Posterior vena cava (tissue), 2 donors: ENCODE measurements around the gene MAP6. TPM values are rescaled to one million over a fixed set of nuclear protein-coding genes. Genes with fewer than 3 reads are reported as not detected.

Experiments
- DNase-seq: peaks from one replicate; pipeline ENCODE4 v3.0.0-alpha.2; 2020; ENCODE audit warnings: low spot score
- intact Hi-C, 2 donors: fragments of 100-400 bp; cut with DNase I; formaldehyde crosslinking; loops; one replicate each; pipeline versions ENCODE4 v1.14.1 to v1.14.2; 2022 to 2023
- total RNA-seq, 2 donors: library from RNA; stranded (reverse); fragmentation: NEBNext Ultra II Directional; extraction: Animal tissue kit (Norgen Biotek cat#: 25700); gene quantifications; one replicate each; pipeline ENCODE4 v1.2.1, GENCODE V29; 2021
- donor health status: DM: yes; HTN: yes; CAD: no.
- donor health status: DM: yes; HTN: yes; CAD: no.

The MAP6 gene
- total RNA-seq, 2 donors from 2014 or later, result 11.6 TPM

DNA sequence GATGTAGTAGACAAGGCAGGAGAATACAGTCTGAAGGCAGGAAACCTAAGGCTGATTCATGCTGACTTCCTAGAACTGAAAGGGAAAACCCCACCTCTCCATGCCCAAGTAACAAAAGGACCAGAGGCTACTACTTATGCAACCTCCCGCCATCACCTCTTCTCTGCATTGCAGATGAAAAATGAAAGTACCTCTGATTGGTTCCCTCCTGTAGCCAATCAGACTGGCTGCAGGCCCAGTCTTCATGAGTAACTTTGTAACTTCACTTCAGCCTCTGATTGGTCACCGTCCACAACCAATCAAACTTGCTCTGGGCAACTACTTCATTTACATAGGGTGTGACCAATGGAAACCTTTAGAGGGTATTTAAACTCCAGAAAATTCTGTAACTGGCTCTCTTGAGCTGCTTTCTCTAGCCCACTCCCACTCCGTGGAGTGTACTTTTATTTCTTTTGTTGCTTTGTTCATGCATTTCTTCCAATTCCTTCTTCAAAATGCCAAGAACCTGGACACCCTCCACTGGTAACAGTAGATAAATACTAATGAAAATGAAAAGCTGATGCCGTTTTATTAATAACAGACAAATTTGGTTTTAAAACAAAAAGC is 5.2 kb upstream of the MAP6 start:
- intact Hi-C loops, result no loop called here

DNA sequence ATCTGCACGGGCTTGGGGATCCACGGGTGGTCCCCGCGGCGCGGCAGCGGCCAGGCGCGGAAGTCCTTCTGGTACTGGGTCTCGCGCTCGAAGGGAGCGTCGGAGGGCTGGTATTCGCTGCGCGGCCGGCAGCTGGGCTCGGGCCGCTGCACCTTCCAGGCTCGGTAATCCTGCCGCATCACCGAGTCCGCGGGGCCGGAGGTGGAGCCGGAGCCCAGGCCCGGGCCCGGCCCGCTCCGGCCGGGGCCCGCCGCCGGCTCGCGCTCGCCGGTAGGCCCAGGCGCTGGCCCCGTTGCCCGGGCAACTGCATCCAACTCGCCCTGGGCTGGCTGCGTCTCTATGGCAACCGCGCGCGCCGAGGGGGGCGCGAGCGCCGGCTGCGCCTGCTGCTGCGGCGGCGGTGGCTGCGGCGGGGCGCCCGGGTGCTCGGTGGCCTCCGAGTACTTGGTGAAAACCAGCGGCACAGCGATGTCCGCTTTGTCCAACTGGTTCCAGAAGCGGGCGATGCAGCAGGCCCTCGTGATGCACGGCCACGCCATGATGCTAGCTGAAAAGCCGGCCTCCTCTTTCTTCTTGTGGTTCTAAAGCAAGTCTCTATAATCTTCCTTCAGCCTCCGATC is 897 bp downstream of the MAP6 start:
- peak; percentile 82 for DNase-seq
- intact Hi-C loops, result no loop called here

More for the DNA sequence above, 5.2 kb upstream of the MAP6 start:
- DNase-seq, result no peak

- intact Hi-C loops, result no loop called here
Observed at GRCh38 chr11:75667255-75667830, 1.5 kb downstream of the MAP6 start.

GRCh38 chr11:75665990-75666389 is 2.8 kb downstream of the MAP6 start:
- intact Hi-C loops, result no loop called here
- no peak for DNase-seq

More at GRCh38 chr11:75667255-75667830, 1.5 kb downstream of the MAP6 start:
- DNase-seq, result no peak

DNA sequence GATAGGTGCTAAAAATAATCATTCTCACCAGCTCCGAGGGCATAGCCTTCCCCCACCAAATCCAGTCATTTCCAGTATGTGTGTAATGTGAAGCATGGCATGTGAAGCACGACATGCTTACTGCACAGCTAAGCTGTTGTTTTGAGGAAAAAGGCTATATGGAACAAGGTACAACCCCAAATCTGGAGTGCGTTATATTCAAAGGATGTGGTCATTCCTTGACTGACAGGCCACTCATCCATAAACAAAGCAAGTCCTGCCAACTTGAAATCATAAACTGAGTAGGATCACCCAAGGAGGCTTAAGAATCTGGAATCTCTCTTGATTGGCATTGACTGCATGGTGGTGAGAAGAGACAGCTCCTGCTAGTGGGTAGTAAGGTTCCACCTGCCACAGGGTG is 3.7 kb downstream of the MAP6 start:
- intact Hi-C loops, result no loop called here
- DNase-seq, result no peak

DNA sequence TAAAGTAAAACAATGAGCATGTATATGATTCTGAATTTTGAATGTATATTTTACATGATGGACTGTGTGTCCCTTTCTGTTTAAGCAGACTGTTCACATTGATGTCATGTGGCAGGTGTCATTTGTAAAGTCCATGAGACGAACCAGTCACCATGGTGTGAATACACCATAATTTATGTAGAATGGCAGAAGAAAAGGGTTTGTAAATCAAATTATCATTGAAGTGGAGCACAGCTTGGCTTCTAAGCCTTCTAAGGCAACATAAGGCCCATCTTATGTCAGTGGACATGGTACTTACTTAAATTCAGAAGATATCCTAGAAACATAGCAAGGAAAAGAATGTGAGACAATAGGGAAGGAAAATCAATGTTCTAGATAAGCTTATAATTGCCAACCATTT is 4.4 kb downstream of the MAP6 start:
- intact Hi-C loops, result no loop called here
- no peak for DNase-seq

GRCh38 chr11:75663808-75664207 is 5.0 kb downstream of the MAP6 start:
- DNase-seq, result no peak
- intact Hi-C loops, result no loop called here

DNA sequence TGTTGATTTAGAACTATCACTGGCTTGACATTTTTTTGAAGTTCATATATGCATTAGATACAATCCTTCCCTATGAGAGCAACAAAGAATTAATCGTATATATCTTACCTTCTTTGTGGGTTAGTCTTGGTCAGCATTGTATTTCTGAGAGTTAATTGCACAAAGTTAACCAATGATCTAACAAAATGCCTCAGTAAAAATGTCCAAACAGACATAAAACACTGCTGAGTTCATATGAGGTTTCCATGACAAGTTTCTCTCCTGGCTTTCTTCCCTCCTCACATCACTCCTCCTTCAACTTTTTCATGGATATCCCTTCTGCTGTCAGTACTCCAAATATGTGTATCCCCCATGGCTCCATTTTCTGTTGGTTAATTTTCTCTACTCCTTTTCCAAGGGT is 9.0 kb downstream of the MAP6 start:
- intact Hi-C loops, result no loop called here
- DNase-seq, result no peak

DNA sequence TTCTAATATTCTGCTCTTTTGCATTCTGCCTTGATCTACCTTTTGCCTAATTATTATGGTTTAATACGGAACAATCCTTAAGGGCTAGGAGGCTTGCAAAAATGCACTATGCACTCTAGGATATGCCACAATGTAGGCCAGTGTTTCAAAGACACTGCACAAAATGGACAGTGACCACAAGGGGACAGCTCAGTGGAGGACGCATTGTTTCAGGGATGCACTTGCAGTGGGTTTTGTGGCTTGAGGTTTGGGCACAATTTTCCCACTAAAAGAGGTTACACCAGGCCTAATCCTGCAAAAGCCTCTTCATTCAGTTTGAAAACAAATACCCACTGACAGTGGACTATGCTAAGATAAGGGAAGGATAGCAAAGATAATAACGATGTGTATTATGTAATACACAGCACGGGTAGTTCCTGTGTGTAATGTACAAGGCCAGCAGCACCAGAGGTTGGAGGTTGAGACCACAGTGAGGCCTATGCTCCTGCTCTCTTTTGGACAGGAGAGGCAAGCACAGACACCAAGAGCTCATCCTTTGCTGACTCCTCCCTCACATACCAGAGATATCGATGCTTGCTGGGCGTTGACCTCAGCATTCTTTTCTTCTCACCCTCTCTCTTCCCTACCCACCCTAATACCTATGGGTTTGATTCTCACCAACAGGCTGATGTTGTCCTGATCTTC is 12.7 kb downstream of the MAP6 start:
- no peak for DNase-seq
- intact Hi-C loops, result no loop called here

DNA sequence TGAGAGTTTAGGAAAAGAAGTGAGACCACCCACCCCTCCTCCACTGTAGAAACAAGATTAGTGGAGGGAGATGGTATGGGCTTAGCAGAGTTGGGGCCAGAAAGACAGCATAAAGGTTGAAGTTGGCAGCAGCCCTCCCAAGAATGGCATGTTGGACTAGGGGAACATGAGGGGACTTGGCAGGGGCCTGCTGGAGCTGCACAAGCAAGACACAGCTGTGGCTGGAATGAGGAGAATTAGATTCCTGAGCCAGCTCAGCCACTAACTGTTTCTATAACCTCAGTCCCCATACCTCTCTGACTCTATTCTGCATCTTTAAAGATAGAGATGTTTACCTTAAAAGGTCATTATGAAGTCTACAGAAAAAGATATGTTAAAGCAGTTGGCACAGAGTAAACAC is 13.2 kb downstream of the MAP6 start:
- DNase-seq, result no peak
- intact Hi-C loops, result no loop called here

- intact Hi-C loops, result no loop called here
- no peak for DNase-seq
Observed at GRCh38 chr11:75654314-75654713, 14.5 kb downstream of the MAP6 start.

- DNase-seq, result no peak
- intact Hi-C loops, result no loop called here
Observed at GRCh38 chr11:75653532-75653931, 15.3 kb downstream of the MAP6 start.

- intact Hi-C loops, result no loop called here
- no peak for DNase-seq
Observed at GRCh38 chr11:75652936-75653335, 15.9 kb downstream of the MAP6 start.

GRCh38 chr11:75651218-75651617 is 17.6 kb downstream of the MAP6 start:
- intact Hi-C loops, result no loop called here
- DNase-seq, result no peak

- no peak for DNase-seq
- intact Hi-C loops, result no loop called here
Observed at GRCh38 chr11:75650167-75650723, 18.6 kb downstream of the MAP6 start.

- intact Hi-C loops, result no loop called here
- no peak for DNase-seq
Observed at GRCh38 chr11:75644946-75645345, 23.9 kb downstream of the MAP6 start.

GRCh38 chr11:75644370-75644769 is 24.5 kb downstream of the MAP6 start:
- no peak for DNase-seq
- intact Hi-C loops, result no loop called here

- intact Hi-C loops, result no loop called here
- DNase-seq, result no peak
Observed at GRCh38 chr11:75642402-75643113, 26.3 kb downstream of the MAP6 start.

- intact Hi-C loops, result no loop called here
- peak; percentile 90 for DNase-seq
Observed at GRCh38 chr11:75639762-75640181, 29.1 kb downstream of the MAP6 start.

- no peak for DNase-seq
- intact Hi-C loops, result no loop called here
Observed at GRCh38 chr11:75637998-75638397, 30.8 kb downstream of the MAP6 start.
